CD8-positive, alpha-beta memory T cell (primary cell): ENCODE measurements around the gene GMDS. TPM values are rescaled to one million over a fixed set of nuclear protein-coding genes. Genes with fewer than 3 reads are reported as not detected.

Experiments
- CTCF ChIA-PET: fragments of 350-600 bp; sonication (Branson Sonifier 250); formaldehyde crosslinking; loops from one replicate; lab custom pipeline; 2021; ENCODE audit warnings: antibody characterized with exemption; lab: Charles Lee
- POLR2A ChIA-PET: fragments of 350-600 bp; sonication (Branson Sonifier 250); formaldehyde crosslinking; loops from one replicate; lab custom pipeline; 2021; ENCODE audit warnings: antibody characterized with exemption; lab: Charles Lee
- DNase-seq, 5 donors: peaks; one replicate each; pipeline versions ENCODE4 v3.0.0 to v3.0.0-alpha.2; 2020 to 2022; ENCODE audit warnings: mixed read lengths in 1 of 5
- H3K27ac ChIP-seq: one replicate; pipeline ENCODE4 v1.7.0; 2013; ENCODE audit warnings: low read depth, mild to moderate bottlenecking, low read length, moderate library complexity
- H3K27me3 ChIP-seq: 2 replicates; pipeline ENCODE4 v1.7.0; 2013; ENCODE audit warnings: low read length, mild to moderate bottlenecking; ENCODE audit not compliant: insufficient read depth, poor library complexity, severe bottlenecking
- H3K36me3 ChIP-seq: 2 replicates; pipeline ENCODE4 v1.7.0; 2013; ENCODE audit warnings: mild to moderate bottlenecking, low read length, moderate library complexity; ENCODE audit not compliant: insufficient read depth
- H3K4me1 ChIP-seq: 2 replicates; pipeline ENCODE4 v1.7.0; 2013; ENCODE audit warnings: mild to moderate bottlenecking, low read length, moderate library complexity; ENCODE audit not compliant: insufficient read depth
- H3K4me3 ChIP-seq: 2 replicates; pipeline ENCODE4 v1.7.0; 2013; ENCODE audit warnings: mild to moderate bottlenecking, low read length
- H3K9me3 ChIP-seq: 2 replicates; pipeline ENCODE4 v1.7.0; 2013; ENCODE audit warnings: mild to moderate bottlenecking, low read length
- H3K27ac Mint-ChIP-seq, 8 donors: one replicate each; pipeline ENCODE4 v1.8.0; 2020 to 2021; ENCODE audit warnings: mixed read lengths in 8 of 8, mild to moderate bottlenecking in 6 of 8, inconsistent platforms in 3 of 8, moderate library complexity in 3 of 8
- H3K27me3 Mint-ChIP-seq, 2 donors: one replicate each; pipeline ENCODE4 v1.8.0; 2020 to 2021; ENCODE audit warnings: mixed read lengths in 2 of 2, mild to moderate bottlenecking in 1 of 2, moderate library complexity in 1 of 2
- H3K36me3 Mint-ChIP-seq, 3 donors: one replicate each; pipeline ENCODE4 v1.8.0; 2020 to 2021; ENCODE audit warnings: mixed read lengths in 3 of 3, inconsistent platforms in 1 of 3, mild to moderate bottlenecking in 1 of 3
- H3K4me1 Mint-ChIP-seq, 3 donors: one replicate each; pipeline ENCODE4 v1.8.0; 2020 to 2021; ENCODE audit warnings: mixed read lengths in 3 of 3, inconsistent platforms in 1 of 3, mild to moderate bottlenecking in 1 of 3
- H3K4me3 Mint-ChIP-seq, 7 donors: one replicate each; pipeline ENCODE4 v1.8.0; 2020 to 2021; ENCODE audit warnings: mixed read lengths in 7 of 7, mild to moderate bottlenecking in 6 of 7, moderate library complexity in 4 of 7, inconsistent platforms in 2 of 7
- H3K9me3 Mint-ChIP-seq, 5 donors: one replicate each; pipeline ENCODE4 v1.8.0; 2020 to 2022; ENCODE audit warnings: mixed read lengths in 5 of 5, mild to moderate bottlenecking in 3 of 5, moderate library complexity in 2 of 5, inconsistent platforms in 1 of 5
- polyA plus RNA-seq: library from polyadenylated mRNA; unstranded; fragments of 300-500 nt; fragmentation: Illumina TruSeq; gene quantifications from one replicate; pipeline ENCODE4 v1.2.3, GENCODE V29; 2021
- total RNA-seq, 2 experiments: library from RNA; stranded (reverse); gene quantifications; one replicate each; pipeline ENCODE4 v1.2.3, GENCODE V29; 2021

The GMDS gene
- total and polyA plus RNA-seq, 3 experiments from 2014 or later: 16.4 to 33.4 (median 28.6) TPM

DNA sequence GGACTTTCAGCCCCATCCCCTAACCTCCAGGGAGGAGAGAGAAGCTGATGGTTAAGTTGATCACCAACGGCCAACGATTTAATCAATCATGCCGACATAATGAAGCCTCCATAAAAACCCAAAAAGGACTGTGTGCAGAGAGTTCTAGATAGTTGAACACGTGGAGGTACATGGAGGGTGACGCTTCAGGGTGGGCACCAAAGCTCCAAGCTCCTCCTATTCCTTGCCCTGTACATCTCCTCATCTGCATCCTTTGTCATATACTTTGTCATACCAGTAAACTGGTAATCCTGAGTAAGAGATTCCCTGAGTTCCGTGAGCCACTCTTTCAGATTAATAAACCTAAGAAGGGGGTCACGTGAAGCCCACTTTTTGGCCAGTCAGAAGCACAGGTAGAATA lies 3.7 kb upstream of the GMDS start:
- H3K27me3 ChIP-seq: no peaks in the 10 kb centered on the region
- H3K27me3 Mint-ChIP-seq: peaks cover 0 to 3% of the 10 kb centered on the region in 2 donors
- no peaks in the 10 kb centered on the region for H3K9me3 Mint-ChIP-seq
- H3K36me3 Mint-ChIP-seq: peaks cover 14 to 51% (median 19%) of the 10 kb centered on the region in 3 donors
- DNase-seq: no peak
- POLR2A ChIA-PET: no interaction called here
- peak overlapping the region in 1 of 7 donors; percentile 69 for H3K4me3 Mint-ChIP-seq
- CTCF ChIA-PET: no interaction called here
- peaks cover 21% of the 10 kb centered on the region for H3K4me1 ChIP-seq
- H3K27ac Mint-ChIP-seq: peak overlapping the region in 1 of 8 donors; percentile 2
- peaks cover 29 to 45% (median 44%) of the 10 kb centered on the region in 3 donors for H3K4me1 Mint-ChIP-seq
- H3K4me3 ChIP-seq: no peak overlapping the region
- H3K27ac ChIP-seq: no peak overlapping the region
- no peaks in the 10 kb centered on the region for H3K36me3 ChIP-seq
- no peaks in the 10 kb centered on the region for H3K9me3 ChIP-seq

DNA sequence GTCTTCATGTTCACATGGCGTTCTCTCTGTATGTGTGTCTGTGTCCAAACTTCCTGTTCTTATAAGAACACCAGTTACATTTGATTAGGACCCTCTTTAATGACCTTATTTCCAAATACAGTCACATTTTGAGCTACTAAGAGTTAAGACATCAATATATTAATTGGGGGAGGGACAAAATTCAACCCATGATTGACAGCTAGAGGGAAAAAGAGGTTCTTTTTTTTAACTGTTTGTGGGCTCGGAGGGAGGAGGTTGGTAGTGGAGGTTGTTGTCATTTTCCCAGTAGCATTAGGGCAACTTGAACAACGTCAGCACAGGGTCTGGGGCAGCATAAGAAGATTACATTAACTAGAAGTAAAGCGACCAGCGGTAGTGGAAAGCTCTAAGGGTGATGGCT lies 2.3 kb upstream of the GMDS start:
- no peaks in the 10 kb centered on the region for H3K9me3 Mint-ChIP-seq
- peaks cover 4 to 39% (median 14%) of the 10 kb centered on the region in 3 donors for H3K36me3 Mint-ChIP-seq
- peaks cover 0 to 3% of the 10 kb centered on the region in 2 donors for H3K27me3 Mint-ChIP-seq
- CTCF ChIA-PET: no interaction called here
- Histone ChIP-seq H3K27me3 (no peaks in the 10 kb centered on the region), H3K27ac (no peak overlapping the region), H3K9me3 (no peaks in the 10 kb centered on the region), H3K4me1 (peaks cover 23% of the 10 kb centered on the region), H3K4me3 (no peak overlapping the region), H3K36me3 (no peaks in the 10 kb centered on the region)
- POLR2A ChIA-PET: interaction anchor here (0.6 kb wide), 1 partner anchor 9 kb away, joined by 6 read pairs; no protein-coding TSS in a partner anchor
- H3K27ac Mint-ChIP-seq: peak overlapping the region in 7 of 8 donors; percentile 8 to 90 (median 36)
- DNase-seq: no peak
- H3K4me1 Mint-ChIP-seq: peaks cover 35 to 53% (median 52%) of the 10 kb centered on the region in 3 donors
- H3K4me3 Mint-ChIP-seq: peak overlapping the region in 3 of 7 donors; percentile 1 to 92 (median 6)

DNA sequence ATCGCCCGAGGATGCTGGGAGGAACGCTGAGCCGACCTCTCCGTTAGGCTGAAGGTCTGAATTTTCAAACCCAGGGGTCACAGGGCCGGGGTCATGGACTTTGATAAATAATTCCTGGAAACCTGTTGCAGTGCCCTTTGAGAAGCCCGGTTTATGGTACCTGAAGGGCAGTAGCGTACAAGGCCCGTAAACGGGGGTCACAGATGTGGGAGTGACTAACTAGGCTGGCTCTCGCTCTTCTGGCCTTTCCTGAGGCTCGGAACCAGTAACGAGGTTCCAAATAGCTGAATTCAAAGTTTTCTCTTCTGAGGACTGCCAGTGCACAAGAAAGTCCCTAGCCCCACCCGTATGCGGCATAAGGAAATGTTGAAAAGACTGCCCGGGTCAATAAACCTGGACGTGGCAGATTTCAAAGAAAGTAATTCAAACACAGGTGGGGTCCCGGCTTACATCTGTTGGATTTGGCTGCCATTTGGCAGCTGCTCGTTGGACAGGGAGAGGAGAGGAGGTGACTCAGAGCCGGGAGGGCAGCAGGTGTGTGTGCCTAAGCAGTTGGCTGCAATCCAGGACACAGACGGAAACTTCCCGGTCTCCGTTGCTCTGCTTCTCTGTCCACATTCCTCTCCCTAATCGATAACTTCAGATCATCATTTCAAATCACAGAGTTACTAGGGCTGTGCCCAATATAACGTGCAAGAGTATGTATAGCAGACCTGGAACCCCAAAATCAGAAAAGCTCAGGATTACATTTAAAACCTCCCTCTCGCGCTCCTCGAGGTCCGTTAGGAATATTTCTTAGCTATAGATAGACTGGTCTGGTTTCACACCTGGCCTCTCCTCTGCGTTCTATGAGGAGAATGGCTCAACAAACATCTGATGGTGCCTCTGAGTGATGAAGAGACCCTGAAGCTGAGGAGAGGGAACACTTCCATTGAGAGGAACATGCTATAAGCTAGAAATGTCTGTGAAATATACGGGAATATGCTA lies 765 bp upstream of the GMDS start:
- Mint-ChIP-seq H3K36me3 (peaks cover 0 to 31% (median 9%) of the 10 kb centered on the region in 3 donors), H3K27me3 (peaks cover 0 to 3% of the 10 kb centered on the region in 2 donors), H3K4me3 (peak overlapping the region; percentile 87 to 97 (median 93)), H3K9me3 (no peaks in the 10 kb centered on the region), H3K27ac (peak overlapping the region; percentile 90 to 99 (median 98)), H3K4me1 (peaks cover 40 to 66% (median 61%) of the 10 kb centered on the region in 3 donors)
- ChIA-PET POLR2A (interaction anchor here (0.9 kb wide), 1 partner anchor 11 kb away, joined by 7 read pairs; no protein-coding TSS in a partner anchor), CTCF (no interaction called here)
- Histone ChIP-seq H3K9me3 (no peaks in the 10 kb centered on the region), H3K4me1 (peaks cover 23% of the 10 kb centered on the region), H3K4me3 (peak overlapping the region; percentile 96), H3K36me3 (no peaks in the 10 kb centered on the region), H3K27me3 (no peaks in the 10 kb centered on the region), H3K27ac (peak overlapping the region; percentile 93)
- peak; percentile 18 to 65 (median 31) for DNase-seq

DNA sequence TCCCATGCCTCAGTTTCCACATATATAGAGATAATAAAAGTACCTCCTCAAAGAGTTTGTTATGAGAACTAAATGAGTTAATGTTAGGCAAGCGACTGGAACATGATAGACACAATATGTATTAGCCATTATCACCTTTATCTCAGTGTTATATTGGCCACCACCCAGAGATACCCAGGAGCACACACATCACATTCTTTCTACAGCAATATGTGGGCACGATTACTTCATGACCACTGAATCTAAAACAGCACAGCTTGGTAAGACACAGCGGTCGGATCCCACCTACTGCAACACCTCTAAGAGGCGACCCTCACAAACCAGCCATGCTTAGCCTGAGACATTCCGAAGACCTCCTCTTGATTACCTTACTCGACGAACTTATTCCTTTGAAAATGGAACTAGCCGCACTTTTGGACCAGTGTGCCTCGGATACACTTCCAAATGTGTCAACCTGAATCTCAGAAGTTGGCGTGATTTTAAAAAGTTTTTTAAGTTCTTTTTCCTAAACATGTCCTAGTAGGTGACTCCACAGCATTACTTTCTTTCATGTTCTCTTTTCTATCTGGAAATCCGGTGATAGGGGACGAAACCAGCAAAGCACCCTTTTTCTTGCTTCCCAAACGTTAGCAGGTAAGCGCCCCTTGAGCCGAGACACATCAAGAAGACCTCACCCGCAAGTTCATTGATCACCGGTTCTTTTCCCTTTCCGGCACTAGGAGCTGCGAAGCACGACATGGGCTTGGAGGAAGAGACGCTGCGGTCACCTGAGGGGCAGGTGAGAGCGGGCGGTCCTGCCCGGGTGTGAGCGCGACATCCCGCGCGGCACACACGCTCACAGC lies 923 bp downstream of the GMDS start:
- POLR2A ChIA-PET: no interaction called here
- H3K36me3 ChIP-seq: no peaks in the 10 kb centered on the region
- peak overlapping the region; percentile 87 to 99 (median 94) for H3K4me3 Mint-ChIP-seq
- peaks cover 0 to 19% (median 4%) of the 10 kb centered on the region in 3 donors for H3K36me3 Mint-ChIP-seq
- DNase-seq: no peak
- no peaks in the 10 kb centered on the region for H3K9me3 Mint-ChIP-seq
- peak overlapping the region; percentile 62 to 98 (median 93) for H3K27ac Mint-ChIP-seq
- peaks cover 43 to 70% (median 62%) of the 10 kb centered on the region in 3 donors for H3K4me1 Mint-ChIP-seq
- H3K9me3 ChIP-seq: no peaks in the 10 kb centered on the region
- peak overlapping the region; percentile 96 for H3K4me3 ChIP-seq
- no peaks in the 10 kb centered on the region for H3K27me3 ChIP-seq
- peaks cover 23% of the 10 kb centered on the region for H3K4me1 ChIP-seq
- peaks cover 0 to 3% of the 10 kb centered on the region in 2 donors for H3K27me3 Mint-ChIP-seq
- CTCF ChIA-PET: no interaction called here
- H3K27ac ChIP-seq: peak overlapping the region; percentile 93

DNA sequence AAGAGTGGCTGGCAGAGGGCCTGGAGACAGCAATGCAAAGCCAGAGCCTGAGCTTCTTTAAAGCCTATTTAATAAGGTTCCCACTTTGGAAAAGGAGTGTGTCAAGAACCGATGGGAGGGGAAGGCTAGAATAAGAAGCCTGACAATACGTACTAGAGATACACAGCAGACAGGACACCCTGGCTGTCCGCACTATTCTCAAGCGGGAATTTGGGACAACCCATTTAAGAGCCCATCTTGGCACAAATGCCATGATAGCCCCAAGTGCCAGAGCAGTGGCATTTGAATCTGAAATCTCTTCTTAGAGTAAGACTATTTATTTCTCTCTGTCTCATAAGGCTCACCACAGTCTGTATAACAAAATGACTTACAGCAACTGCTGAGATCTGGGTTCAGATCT lies 3.1 kb downstream of the GMDS start:
- ChIA-PET CTCF (no interaction called here), POLR2A (no interaction called here)
- no peaks in the 10 kb centered on the region for H3K36me3 ChIP-seq
- H3K27me3 ChIP-seq: no peaks in the 10 kb centered on the region
- peaks cover 19% of the 10 kb centered on the region for H3K4me1 ChIP-seq
- no peak overlapping the region for H3K27ac ChIP-seq
- H3K9me3 Mint-ChIP-seq: no peaks in the 10 kb centered on the region
- peak overlapping the region in 1 of 7 donors; percentile 72 for H3K4me3 Mint-ChIP-seq
- H3K27ac Mint-ChIP-seq: peak overlapping the region in 4 of 8 donors; percentile 5 to 43 (median 25)
- no peak for DNase-seq
- no peaks in the 10 kb centered on the region for H3K9me3 ChIP-seq
- peaks cover 34 to 65% (median 48%) of the 10 kb centered on the region in 3 donors for H3K4me1 Mint-ChIP-seq
- peaks cover 0 to 11% (median 0%) of the 10 kb centered on the region in 3 donors for H3K36me3 Mint-ChIP-seq
- H3K27me3 Mint-ChIP-seq: peaks cover 0 to 3% of the 10 kb centered on the region in 2 donors
- no peak overlapping the region for H3K4me3 ChIP-seq

DNA sequence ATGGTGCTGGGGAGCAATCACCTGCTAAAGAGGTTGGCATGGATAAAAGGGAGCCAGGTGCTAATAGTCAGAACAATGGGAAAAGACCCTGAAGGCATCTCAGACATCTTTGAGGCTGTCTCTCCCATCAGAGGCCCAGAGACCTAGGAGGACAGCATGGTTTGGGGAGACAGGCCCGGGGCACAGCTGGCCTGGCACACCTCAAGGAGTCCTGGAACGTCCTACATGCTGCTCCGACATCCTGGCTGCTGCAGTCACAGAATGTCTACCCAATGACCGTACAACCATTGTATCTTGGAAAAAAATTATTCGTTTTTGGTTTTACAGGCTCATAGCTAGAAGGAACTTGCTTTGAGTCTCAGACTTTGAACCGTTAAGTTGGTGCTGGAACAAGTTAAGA lies 4.4 kb downstream of the GMDS start:
- peak overlapping the region in 1 of 7 donors; percentile 65 for H3K4me3 Mint-ChIP-seq
- peak overlapping the region in 2 of 8 donors; percentile 32 to 43 for H3K27ac Mint-ChIP-seq
- POLR2A ChIA-PET: no interaction called here
- Histone ChIP-seq H3K4me3 (no peak overlapping the region), H3K4me1 (peaks cover 8% of the 10 kb centered on the region), H3K27me3 (no peaks in the 10 kb centered on the region), H3K27ac (no peak overlapping the region), H3K9me3 (no peaks in the 10 kb centered on the region), H3K36me3 (no peaks in the 10 kb centered on the region)
- H3K4me1 Mint-ChIP-seq: peaks cover 25 to 54% (median 40%) of the 10 kb centered on the region in 3 donors
- peaks cover 0 to 9% (median 2%) of the 10 kb centered on the region in 3 donors for H3K36me3 Mint-ChIP-seq
- no peak for DNase-seq
- CTCF ChIA-PET: no interaction called here
- no peaks in the 10 kb centered on the region for H3K9me3 Mint-ChIP-seq
- peaks cover 0 to 3% of the 10 kb centered on the region in 2 donors for H3K27me3 Mint-ChIP-seq

DNA sequence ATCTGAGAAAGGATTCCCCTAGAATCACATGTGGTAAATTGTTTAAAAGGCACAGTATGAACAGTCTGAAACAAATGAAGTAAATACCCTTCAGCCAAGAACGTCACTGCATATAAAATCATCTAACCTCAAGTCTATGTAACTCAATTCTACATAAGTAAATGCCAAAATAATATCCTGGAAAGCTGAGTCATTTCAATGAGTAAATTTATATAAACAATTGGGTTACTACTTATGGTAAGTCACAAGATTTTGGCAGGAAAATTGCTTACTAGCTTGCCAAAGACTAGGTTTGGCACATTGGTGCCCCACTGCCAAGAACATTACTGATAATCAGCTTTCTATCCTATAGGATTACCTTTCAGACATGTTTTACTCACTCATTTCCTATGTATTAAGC lies 8.4 kb downstream of the GMDS start:
- DNase-seq: no peak
- no peaks in the 10 kb centered on the region for H3K27me3 Mint-ChIP-seq
- H3K4me3 Mint-ChIP-seq: no peak overlapping the region
- Histone ChIP-seq H3K9me3 (no peaks in the 10 kb centered on the region), H3K27me3 (no peaks in the 10 kb centered on the region), H3K4me1 (no peaks in the 10 kb centered on the region), H3K27ac (no peak overlapping the region), H3K36me3 (no peaks in the 10 kb centered on the region), H3K4me3 (no peak overlapping the region)
- POLR2A ChIA-PET: no interaction called here
- no peaks in the 10 kb centered on the region for H3K9me3 Mint-ChIP-seq
- peaks cover 11 to 36% (median 33%) of the 10 kb centered on the region in 3 donors for H3K4me1 Mint-ChIP-seq
- peaks cover 0 to 2% (median 2%) of the 10 kb centered on the region in 3 donors for H3K36me3 Mint-ChIP-seq
- CTCF ChIA-PET: no interaction called here
- peak overlapping the region in 1 of 8 donors; percentile 56 for H3K27ac Mint-ChIP-seq
